NOMO-1 treated with DMSO at 0.1 percent for 48 hours (cell line): Measurements from ENCODE around the gene TLL2.

Source experiments
- DNase-seq: peaks from one replicate; lab custom pipeline; 2025; ENCODE audit not compliant: unreplicated experiment; lab: John Stamatoyannopoulos, UW

TLL2 gene

DNA sequence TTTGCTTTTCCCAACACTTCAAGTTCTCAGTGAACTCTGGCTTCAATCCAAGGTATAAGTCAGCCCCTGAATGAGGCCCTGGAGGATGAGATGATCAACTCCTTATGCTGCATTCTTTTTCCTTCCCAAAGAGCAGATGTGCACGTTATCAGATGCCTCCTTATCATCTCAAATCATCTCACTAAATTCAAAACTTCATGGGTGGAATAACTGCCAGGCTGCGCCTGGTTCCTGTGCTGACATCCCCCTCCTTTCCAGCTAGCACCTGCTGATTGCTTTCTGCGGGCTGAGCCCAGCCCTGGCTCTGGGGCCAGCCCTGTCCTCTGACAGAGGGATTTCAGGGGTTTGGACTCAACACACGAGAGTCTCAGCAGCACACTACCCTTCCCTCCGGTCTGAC is 44.9 kb downstream of the TLL2 start:
- DNase-seq = no peak

DNA sequence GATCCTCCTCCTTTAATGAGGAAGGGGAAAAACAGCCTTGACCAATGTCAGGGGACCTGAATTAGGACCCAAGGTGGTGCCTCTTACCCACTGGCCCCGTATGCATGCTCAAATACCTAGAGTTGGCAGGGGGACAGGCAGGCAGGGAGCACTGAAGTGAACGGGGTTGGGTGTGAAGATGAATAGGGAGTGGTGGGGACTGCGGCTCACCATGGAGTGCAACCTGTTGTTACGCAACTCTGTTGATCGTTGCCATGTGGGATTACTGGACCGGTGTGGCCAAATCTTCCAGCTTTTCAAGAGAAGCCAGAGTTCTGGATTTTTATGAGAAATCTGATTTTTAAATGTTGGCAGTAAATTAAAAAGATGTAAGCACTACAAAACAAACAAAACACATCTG is 48.1 kb downstream of the TLL2 start:
- DNase-seq = no peak

DNA sequence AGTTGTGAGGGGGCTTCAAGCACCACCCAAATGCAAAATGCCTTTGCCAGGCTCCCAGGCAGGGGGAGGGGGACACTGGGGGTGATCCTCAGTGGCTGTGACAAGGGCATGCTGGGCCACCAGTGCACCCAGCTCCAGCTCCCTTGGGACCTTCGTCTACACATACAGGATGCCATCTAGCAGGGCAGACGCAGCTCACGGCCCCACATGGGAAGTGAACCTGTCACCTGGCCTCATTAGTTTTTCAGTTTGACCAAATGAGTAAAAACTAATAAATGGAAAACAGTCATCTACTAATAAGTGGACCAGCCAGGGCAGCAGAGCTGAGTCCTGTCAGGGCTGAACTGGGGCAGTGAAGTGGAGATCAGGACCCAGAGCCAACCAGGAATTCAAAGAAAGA is 50.2 kb downstream of the TLL2 start:
- no peak for DNase-seq

DNA sequence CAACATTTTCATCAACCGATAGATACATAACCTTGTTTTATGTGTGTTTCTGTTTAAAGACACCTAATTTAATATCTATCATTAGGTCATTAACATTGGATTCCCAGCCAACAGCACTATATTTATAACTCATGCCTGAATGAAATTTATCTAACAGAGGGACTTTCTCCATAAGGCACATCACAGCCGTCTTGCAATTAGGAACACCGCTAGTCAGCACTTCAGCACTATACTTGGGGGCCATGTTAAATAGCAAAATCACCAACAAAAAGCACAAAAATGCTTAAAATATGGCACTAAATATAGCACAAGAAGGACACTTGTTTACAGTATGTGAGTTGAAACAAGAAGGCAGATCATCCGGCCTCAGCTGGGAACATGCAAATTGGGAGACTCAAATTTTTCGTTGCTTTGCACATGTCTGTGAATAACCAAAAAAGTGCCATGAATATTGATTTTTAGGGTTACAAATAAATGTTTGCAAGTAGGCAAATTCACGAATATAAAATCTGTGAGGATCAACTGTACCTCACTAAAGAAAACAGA is 51.0 kb downstream of the TLL2 start:
- DNase-seq = no peak

DNA sequence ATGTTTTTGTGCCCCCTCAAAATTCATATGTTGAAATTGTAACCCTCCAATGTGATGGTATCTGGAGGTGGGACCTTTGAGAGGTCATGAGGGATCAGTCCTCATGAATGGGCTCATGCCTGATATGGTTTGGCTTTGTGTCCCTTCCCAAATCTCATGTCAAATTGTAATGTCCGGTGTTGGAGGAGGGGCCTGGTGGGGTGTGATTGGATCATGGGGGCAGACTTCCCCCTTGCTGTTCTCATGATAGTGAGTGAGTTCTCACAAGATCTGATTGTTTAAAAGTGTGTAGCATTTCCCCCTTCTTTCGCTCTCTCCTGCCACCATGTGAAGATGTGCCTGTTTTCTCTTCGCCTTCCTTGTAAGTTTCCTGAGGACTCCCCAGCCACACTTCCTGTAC is 53.4 kb downstream of the TLL2 start:
- DNase-seq = no peak

DNA sequence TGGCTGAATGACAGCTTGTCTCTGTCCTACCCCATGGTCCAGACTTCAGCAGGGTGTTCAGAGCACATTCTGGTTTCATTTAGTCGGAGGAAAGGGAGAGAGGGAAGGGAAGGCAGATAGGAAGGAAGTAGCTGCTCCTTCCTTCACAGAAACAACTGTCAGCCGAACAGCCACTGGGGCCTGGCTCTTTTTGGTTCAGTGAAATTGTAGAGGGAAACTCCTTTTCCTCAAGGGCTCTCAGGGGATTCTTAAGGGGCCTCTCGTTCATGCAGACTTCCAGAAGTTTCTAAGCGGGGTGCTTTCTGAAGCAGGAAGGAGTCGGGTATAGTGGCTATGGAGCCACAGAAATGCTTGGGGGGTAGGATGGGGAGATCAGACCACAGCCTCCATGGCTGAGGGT is 56.4 kb downstream of the TLL2 start:
- DNase-seq = no peak

DNA sequence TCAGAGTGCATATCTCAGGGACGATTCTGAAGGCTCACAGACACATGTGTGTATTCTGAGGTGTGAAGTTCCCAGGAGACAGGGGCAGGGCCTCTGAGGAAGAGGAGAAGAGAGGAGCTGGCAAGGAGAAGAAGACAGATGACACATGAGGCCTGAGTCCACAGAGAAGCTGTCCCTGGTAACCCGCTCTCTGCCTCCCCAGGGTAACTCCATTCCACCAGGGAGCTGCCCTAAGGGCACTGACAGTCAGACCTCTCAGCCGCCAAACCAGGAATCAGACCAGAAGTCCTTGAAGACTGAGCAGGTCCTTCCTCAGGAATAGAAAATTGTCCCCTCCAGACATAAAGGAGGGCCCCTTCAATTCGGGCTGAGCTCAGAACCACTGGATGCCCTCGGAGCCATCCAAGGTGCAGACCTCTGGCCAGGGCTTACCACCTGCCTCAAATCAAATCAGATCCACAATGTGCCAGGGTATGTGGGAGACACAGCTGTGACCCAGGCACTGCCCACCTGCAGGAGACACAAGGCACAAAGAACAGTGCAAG is 57.4 kb downstream of the TLL2 start:
- DNase-seq = no peak

DNA sequence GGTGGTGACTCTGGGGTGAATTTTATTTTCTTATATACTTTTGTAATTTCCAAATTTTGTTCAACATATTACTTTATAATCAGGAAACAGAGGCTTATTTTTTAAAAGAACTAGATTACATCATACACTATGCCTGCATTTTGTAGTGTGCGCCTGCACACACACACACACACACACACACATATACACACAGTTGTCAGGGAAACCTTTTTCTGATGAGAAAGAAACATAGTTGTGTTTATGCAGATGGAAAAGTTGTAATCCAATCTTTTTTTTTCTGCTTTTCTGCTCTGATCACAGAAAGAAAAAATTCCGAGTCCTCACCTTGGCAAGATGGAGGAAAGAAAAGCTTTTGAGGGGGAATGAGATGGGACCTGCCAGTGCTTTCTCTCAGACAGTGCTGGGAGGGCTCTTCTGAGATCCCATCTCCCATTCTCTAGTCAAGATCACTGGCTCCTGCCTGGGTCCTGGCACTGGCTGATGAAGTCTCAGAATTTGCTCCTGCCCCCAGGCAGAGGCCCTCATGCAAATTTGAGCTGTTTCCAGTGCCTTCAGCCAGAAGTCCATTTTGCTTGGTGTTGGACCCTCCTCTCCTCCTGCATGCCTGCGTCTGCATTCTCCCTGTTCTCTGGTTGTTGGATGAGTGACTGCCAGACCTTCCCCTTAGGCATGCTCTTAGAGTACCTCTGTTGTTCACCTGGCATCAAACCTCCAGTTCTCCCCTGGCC is 59.7 kb downstream of the TLL2 start:
- DNase-seq = no peak

DNA sequence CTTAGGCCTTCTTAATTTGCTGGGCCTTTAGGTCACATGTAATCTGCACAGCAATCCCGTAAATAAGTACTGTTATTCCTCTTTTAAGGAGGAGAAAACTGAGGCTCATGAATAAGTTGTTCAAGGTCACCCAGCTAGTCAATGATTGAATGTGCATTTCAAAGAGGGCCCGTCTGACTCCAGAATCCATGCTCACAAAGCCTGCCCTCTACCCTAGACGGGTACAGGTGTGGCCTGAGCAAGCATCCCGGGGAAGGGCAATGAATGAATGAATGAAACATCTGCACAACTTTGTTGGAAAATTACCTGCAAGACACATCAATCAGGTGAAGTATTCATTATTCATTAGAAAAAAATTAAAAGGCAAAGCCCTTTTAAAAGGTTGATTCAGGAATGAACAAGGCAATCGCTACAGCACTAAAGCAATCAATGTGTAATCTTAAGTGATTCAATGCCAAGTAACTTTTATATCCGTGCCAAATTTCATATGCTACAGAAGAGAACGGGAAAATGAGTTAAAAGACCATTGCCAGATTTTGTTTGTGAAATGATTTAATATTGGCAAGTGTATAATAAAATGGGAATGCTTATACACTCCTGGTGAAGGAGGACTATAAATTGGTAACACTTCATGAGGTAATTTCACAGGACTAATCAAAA is 61.1 kb downstream of the TLL2 start:
- DNase-seq = no peak

DNA sequence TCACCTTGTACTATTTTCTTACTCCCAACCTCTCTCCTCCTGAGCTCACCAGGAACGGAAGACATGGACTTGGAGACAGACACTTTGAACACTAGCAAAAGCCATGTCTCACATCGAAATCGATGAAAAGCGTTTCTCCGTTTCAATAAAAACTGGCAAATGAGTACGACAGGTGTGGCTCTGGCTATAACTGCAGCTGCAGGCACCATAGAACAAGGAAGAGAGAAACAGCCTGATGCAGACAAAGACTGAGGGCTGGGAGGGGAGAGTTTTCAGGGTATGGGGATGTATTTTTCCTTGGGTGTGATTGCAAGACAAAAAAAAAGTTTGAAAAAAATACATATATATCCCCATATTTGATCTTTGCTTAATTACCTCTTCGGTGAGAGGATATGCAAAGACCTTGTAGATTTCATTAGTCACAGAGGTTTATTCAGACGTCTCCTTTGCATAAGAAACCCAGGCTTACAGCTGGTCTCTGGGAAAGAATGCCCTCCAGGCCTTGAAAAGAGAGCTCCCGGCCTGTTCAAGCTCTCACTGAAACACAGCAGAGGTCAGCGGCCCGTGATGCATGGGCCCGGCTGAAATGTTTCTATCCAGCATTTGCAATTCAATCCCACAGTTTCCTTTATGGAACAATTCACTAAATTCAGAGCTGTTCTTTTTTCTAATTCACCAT is 63.1 kb downstream of the TLL2 start:
- DNase-seq = no peak

DNA sequence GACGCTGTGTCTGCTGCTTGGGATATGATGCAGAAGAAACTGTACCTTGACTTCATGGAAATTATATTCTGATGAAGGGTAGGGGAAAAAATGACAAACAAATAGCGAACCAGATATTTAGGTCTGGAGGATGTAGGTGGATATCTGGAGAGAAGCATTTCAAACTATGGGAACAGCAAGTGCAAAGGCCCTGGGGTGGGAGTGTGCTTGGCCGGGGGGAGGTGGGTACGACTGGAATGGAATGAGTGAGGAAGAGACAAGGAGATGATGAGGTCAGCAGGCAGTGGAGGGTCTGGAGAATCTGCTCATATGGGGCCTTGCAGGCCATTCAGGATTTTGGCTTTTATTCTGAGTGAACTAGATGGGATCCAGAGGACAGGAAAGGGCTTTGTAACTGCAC is 65.2 kb downstream of the TLL2 start:
- no peak for DNase-seq

DNA sequence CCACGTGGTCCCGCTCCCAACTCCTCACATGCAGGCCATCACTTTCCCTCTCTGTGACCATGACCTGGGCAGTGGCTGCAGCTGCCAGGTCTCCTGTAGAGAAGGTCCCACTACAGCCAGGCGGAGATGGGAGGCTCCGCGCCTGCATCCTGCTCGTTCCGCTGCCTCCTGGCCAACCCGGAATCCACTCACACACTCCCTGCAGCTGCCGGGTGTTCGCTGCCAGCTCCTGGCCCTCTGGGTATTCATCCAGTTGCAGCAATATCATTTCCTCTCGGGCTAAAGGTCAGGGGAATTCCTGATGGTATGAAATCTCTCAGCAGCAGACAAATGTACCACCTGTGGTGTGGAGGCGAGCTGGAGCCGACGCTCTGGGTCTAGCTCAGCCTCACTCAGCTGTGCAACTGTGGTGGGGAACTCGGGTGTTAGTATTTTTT is 65.7 kb downstream of the TLL2 start:
- DNase-seq = no peak

DNA sequence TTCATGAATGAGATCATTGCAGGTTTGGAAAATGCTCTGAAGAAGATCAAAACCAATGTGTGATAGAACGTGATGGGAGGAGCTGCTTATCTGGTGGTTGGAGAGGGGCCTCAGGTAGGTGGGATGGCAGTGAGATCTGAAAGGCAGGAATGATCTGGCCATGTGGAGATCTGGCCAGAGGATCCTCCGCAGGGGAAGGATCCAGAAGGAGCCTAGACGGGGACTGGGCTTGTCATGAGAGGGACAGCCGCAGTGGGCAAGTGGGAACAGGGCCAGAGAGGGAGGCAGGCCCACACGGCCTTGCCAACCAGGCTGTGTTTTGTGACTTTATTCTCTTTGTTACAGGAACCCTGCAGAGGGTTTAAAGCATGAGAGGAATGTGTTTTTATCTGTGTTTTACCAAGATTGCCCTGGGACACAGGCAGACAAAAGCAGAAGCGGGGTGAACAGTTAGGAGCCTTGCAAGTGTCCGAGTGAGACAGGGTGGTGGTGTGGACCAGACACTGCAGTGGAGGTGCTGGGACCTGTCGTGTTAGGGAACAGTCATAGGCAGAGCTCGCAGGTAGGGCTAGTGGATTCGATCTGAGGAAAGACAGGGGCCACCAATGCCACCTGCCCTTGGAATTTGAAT is 66.6 kb downstream of the TLL2 start:
- DNase-seq = no peak

DNA sequence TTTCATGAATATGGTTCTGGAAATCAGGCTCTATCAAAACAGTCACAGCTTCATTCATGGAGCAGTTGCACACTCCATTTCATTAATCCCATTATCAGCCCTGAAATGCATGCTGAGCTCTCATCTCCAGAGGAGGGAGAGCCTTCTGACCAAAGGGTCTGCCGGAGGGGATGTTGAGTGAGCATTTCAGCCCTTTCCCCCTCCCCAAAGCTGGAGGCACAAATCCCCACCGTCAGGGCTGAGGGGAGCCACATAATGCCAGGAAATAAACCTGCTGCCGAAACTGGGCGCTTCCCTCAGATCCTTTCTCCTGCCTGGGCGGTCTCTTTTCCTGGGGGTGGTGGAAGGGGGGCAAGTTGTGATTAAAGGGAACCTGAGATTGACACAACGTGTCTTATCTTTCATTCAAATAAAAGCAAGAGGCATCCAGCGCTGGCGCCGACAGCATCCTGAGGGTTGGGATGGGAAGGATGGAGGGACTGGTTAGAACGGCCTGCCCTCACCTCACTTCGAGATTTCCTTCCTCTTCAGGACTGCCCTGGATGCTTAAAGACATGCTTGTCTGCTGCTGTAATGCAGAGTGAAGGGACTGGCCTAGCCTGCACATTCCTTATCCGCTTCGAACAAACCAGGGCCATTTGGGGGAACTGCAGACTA is 71.6 kb downstream of the TLL2 start:
- DNase-seq = no peak

DNA sequence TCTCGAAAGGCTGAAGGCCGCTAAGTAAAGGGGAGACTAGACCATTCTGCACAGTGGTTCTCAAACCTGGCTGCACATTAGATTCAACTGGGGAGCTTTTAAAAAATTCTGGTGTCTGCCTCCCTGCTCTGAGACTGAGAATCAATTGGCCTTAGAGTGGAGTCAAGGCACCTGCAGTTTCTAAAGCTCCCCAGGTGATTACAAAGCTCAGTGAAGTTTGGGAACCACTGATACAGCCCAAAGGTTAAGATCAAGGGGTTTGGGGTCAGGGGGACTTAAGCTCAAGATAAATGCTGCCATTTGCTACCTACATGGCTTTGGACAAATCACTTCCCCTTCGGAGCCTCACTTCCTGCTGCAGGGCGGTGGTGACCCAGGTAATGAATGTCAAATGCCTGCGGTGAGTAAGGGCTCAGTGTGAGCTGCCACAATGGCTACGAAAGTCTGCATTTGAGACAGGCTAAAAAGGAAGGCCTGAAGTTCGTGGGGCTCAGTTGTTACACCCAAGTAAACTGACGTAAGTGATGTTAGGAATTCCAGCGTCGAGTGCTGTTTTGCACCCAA is 72.3 kb downstream of the TLL2 start:
- peak; percentile 36 for DNase-seq

DNA sequence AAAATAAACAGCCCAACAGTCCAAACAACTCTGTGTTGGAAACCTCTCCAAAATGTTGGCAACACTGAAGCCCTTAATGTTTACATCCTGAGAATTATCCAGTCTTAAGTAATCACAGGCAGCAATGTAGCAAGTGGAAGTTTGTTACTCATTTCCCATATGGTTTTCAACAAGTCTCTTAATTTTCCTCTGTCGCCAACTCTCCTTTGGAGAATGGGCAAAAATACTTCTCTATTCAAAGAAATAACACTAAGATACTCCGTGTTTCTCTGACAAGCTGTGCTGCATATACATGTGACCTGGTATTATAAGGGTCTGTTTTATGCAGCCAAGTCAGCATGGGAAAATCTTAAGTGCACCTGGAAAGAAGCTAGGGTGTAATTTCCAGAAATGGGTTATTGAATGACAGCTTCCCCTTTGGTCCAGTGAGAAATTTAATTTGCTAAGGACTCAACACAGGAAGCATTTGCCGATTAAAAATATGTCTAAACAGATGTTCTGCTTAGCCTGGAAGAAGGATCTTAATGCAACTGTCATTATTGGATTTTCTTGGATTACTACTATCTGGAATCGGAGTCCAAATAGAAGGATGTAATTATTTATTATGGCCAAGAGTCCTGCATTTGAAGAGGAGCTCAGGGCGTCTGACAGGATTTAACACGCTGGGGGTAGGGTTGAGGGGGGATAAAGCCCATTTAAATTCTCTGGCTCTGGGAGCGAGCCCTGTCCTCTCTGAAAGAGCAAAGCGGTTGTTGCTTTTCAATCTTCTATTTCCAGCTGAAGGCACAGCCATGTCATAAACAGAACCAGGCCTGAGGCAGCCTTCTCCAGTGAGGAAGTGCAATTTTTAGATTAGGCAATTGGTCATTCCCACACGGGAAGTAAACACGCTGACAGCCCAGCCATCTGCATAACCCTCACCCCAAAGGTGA is 73.1 kb downstream of the TLL2 start:
- DNase-seq = no peak

DNA sequence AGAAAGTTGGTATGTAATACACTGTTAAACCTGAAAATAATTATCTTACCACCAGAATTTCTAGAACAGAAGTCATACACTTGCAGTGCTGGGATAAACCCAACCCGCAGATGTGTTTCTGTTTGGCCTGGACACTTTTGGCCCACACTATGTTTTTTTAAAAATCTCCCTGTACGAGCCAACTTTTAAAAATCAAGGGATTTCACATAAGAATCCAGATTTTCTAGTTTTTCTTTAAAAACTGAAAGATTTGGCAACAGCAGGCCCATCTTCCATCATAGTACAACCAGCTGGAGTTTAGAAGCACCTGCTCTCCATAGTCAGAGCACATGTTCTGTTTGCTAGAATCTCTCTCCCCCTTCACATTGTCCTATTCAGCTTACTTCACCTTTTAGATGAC is 74.0 kb downstream of the TLL2 start:
- no peak for DNase-seq

DNA sequence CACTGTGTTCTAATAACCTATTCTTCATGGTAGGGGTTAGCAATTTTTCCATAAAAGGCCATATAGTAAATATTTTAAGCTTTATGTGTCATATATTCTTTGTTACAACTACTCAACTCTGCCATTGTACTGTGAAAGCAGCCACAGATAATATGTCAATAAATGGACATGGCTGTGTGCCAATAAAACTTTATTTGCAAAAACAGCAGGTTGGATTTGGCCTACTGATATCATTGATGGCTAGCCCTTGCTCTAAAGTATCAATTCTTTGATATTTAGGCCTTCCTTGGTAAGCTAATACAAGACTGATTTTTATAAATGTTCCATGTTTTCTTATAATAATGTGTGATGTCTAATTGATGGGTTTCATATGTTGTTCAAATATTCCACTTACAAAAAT is 77.7 kb downstream of the TLL2 start:
- DNase-seq = no peak

DNA sequence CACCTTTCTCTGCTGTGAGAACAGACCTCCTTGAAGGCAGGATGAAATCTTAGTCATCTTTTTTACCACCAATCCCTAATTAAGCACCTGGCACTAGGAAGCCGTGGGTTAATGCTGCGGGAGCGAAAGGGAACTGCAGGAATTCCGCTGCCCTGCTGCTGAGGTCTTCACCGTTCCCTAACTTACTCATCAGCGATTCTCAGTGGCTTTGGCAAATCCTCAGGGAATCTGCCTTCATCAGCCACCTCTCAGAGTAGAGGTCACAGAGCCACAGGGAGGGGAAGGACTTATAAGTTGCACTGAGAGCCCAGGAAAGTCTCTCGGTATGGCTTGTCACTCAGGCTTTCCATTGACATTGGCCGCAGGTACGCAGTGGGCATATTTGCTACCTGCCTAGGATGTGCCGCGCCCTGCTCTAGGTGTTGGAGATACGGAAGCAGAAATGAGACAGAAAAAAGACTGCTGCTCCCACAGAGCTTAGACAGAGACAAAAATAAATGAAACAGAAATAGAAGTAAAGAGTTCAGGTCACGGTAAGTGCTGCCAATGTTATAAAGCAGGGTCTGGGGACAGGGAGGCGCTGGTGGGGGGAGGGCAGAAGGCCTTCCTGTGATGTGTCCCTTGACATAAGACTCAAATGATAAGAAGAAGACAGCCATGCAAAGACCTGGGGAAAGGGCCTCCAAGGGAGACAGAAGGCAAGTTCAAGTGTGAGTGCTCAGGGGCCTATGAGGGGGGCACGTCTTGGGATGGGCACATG is 82.3 kb downstream of the TLL2 start:
- no peak for DNase-seq
